8988T (cell line): ENCODE measurements around the gene OR1A1.
"Not testable (repeated sequence)": the region's sequence is repeated elsewhere in the genome, so short reads cannot be mapped to it uniquely, and the experiment has no call there.

Source experiments
- DNase-seq: peaks from one replicate; pipeline ENCODE4 v3.0.0; 2011

Gene OR1A1

GRCh38 chr17:3207367-3207766, at the start of gene OR1A1:
Gene OR1A1, plus strand, starts transcription at chr17:3207667. Its CDS starts 7,954 bp downstream, at chr17:3215621.
- DNase-seq, result no peak

GRCh38 chr17:3167574-3167973, 39.9 kb upstream of the OR1A1 start:
- no peak for DNase-seq

- no peak for DNase-seq
Measured at GRCh38 chr17:3189961-3190360, 17.5 kb upstream of the OR1A1 start.

GRCh38 chr17:3197219-3197618, 10.2 kb upstream of the OR1A1 start, which contains the start of gene OR1A2:
Gene OR1A2, plus strand, starts transcription at chr17:3197519. Its CDS starts 0 bp downstream, at chr17:3197519.
- DNase-seq, result no peak

- DNase-seq, result no peak
Measured at GRCh38 chr17:3208484-3208883, 1.0 kb downstream of the OR1A1 start.

- DNase-seq, result no peak
Measured at GRCh38 chr17:3213001-3213400, 5.5 kb downstream of the OR1A1 start.

GRCh38 chr17:3213587-3213986, 6.1 kb downstream of the OR1A1 start:
- DNase-seq, result no peak

GRCh38 chr17:3219978-3220377, 12.5 kb downstream of the OR1A1 start:
- not testable (repeated sequence) for DNase-seq

- DNase-seq, result no peak
Measured at GRCh38 chr17:3221850-3222249, 14.4 kb downstream of the OR1A1 start.

- DNase-seq, result no peak
Measured at GRCh38 chr17:3222505-3222904, 15.0 kb downstream of the OR1A1 start.

GRCh38 chr17:3224721-3225352, 17.4 kb downstream of the OR1A1 start:
- not testable (repeated sequence) for DNase-seq

- not testable (repeated sequence) for DNase-seq
Measured at GRCh38 chr17:3232300-3232699, 24.8 kb downstream of the OR1A1 start.

GRCh38 chr17:3238685-3239084, 31.2 kb downstream of the OR1A1 start:
- DNase-seq, result not testable (repeated sequence)

GRCh38 chr17:3241044-3241443, 33.6 kb downstream of the OR1A1 start:
- not testable (repeated sequence) for DNase-seq

- not testable (repeated sequence) for DNase-seq
Measured at GRCh38 chr17:3244841-3245240, 37.4 kb downstream of the OR1A1 start.

- not testable (repeated sequence) for DNase-seq
Measured at GRCh38 chr17:3249013-3249412, 41.5 kb downstream of the OR1A1 start.

GRCh38 chr17:3256575-3256974, 49.1 kb downstream of the OR1A1 start:
- DNase-seq, result no peak

- no peak for DNase-seq
Measured at GRCh38 chr17:3260163-3260562, 52.7 kb downstream of the OR1A1 start.

- no peak for DNase-seq
Measured at GRCh38 chr17:3260600-3260999, 53.1 kb downstream of the OR1A1 start.
